ENCODE results near the gene NEK1.
"Not testable (repeated sequence)": the region's sequence is repeated elsewhere in the genome, so short reads cannot be mapped to it uniquely, and the experiment has no call there.

Gene NEK1

DNA sequence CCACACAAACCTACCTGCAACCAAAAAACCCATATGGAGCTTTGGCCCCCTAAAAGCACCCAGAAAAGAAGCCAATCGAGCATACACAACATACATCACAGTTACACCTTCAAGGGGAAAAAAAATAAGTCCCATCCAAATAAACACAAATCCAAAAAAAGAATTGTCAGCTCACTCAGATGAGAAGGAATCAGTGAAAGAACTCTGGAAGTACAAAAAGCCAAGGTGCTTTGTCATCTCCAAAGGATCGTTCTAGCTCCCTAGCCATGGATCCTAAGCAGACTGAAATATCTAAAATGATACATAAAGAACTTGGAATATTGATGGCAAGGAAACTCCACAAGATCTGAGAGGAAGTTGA, 119.2 kb downstream of the NEK1 start:
- no peak for FAIRE-seq

- no peak for FAIRE-seq
These were observed 119.8 kb downstream of the NEK1 start for GRCh38 chr4:169492436-169493163.

DNA sequence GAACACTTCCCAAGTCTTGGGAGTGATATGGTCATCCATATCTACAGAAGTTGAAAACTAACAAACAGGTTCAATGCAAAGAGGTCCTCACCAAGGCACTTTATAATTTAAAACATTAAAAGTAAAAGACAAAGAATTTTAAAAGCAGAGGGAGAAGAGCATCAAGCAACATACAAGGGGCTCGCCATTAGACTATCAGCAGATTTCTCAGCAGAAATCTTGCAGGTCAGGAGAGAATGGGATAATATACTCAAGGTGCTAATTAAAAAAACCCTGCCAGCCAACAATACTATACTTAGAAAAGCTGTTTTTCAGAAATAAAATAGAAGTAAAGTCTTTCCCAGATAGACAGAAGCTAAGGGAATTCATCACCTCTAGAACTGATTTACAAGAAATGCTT, 121.2 kb downstream of the NEK1 start:
- no peak for FAIRE-seq

- no peak for FAIRE-seq
These were observed 123.1 kb downstream of the NEK1 start for GRCh38 chr4:169489306-169489705.

DNA sequence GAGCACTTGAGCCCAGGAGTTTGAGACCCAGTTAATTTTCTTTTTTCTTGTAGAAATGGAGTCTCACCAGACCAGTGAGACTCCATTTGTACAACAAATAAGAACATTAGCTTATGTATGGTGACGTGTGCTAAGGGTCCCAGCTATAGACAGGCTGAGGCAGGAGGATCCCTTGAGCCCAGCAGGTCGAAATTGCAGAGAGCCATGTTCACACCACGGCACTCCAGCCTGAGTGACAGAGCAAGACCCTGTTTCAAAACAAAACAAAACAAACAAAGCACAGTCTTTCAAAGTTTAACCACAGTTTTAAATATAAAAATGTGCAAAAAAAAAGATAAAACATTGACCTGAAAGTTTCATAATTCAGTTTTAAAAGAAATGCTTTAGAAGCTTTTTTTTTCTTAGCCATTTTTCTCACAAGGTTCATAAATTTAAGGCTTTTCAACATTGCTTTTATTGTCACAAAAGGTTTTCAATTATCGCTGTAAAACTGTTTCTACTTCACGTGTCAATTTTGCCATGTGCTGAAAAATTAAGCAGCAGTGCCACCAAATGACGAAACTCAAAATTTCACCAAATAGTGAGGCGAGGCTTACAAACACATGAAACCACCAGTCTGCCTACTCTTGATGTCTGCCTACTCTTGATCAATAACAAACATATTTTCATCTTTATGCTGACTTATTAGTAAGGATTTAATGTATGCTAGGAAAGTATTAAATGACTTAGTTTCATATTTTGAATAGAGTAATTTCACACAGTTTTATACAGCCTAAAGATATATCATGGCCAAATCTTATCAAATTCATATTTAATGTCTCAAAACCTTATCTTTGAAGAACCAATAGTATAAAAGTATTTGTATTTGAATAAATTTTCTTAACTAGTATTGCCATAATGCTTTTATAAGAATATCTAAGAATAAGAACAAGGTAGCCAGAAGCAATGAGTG, 126.3 kb downstream of the NEK1 start:
- FAIRE-seq = peak; percentile 78

- no peak for FAIRE-seq
These were observed 127.3 kb downstream of the NEK1 start for GRCh38 chr4:169485086-169485485.

DNA sequence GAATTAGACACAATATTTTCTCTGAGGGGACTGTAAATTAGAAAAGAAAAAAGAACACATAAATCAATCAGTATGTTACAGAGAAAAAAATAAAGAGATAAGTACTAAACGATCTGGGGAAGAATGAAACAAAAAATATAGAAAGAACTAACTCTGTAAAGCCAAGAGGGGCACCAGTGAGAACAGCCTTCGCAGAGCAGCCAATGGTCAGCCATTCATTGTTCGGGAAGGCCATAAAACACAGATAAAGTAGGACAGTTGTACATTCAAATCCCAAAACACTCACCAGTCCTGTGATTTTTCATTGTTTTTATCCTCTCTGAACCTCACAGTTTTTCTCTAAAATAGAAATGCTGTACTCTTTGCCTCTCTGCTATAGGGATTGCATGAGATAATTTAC, 127.9 kb downstream of the NEK1 start:
- FAIRE-seq = no peak

- no peak for FAIRE-seq
These were observed 148.3 kb downstream of the NEK1 start for GRCh38 chr4:169464080-169464479.

DNA sequence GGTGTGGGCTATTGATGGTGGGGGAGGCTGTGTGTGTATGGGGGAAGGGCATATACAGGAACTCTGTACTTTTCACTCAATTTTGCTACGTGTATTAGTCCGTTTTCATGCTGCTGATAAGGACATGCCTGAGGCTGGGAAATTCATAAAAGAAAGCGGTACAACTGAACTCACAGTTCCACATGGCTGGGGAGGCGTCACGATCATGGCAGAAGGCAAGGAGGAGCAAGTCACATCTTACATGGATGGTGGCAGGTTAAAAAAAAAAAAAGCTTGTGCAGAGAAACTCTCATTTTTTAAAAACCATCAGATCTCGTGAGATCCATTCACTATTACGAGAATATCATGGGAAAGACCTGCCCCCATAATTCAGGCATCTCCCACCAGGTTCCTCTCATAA, 152.3 kb downstream of the NEK1 start:
- FAIRE-seq = no peak

DNA sequence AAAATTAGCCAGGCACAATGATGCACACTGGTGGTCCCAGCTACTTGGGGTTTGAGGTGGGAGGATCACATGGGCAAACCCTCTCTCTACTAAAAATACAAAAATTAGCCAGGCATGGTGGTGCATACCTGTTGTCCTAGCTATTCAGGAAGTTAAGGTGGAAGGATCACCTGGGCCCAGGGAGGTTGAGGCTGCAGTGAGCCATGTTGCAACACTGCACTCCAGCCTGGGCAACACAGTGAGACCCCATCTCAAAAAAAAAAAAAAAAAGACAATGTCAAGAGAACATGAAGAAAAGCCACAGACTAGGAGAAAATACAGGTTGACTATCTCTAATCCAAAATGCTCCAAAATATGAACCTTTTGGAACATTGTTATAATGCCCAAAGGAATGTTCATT, 153.8 kb downstream of the NEK1 start:
- no peak for FAIRE-seq

- FAIRE-seq = not testable (repeated sequence)
These were observed 159.7 kb downstream of the NEK1 start for GRCh38 chr4:169452644-169453043.

DNA sequence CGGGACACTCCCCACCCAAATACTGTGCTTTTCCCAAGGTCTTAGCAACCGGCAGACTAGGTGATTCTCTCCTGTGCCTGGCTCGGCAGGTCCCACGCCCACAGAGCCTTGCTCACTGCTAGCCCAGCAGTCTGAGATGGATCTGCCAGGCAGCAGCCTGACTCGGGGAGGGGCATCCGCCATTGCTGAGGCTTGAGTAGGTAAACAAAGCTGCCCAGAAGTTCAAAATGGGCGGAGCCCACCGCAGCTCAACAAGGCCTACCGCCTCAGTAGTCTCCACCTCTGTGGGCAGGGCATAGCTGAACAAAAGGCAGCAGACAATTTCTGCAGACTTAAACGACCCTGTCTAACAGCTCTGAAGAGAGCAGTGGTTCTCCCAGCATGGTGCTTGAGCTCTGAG, 163.4 kb downstream of the NEK1 start:
- not testable (repeated sequence) for FAIRE-seq

DNA sequence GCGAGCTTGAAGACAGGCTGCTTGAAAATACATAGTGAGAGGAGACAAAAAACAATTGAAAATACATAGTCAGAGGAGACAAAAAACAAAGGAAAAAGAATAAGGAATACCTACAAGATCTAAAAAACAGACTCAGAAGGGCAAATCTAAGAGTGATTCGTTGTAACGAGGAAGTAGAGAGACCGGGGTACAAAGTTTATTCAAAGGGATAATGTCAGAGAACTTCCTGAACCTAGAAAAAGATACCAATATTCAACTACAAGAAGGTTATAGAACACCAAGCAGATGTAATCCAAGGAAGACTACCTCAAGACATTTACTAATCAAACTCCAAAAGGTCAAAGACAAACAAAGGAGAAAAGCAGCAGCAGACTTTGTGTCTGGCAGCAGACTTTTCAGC, 165.6 kb downstream of the NEK1 start:
- no peak for FAIRE-seq

DNA sequence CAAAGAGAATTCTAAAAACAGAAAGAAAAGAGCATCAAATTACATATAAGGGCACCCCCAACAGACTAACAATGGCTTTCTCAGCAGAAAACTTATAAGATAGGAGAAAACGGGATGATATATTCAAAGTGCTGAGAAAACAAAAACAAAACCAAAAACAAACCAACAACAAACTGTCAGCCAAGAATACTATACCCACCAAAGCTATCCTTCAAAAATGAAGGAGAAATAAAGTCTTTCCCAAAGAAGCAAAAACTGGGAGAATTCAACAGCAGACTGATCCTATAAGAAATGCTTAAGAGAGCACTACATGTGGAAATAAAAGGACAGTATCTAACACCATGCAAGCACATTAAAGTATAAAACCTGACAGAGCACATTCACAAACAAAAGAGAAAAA, 168.6 kb downstream of the NEK1 start:
- no peak for FAIRE-seq

- FAIRE-seq = no peak
These were observed 171.9 kb downstream of the NEK1 start for GRCh38 chr4:169440446-169440845.

GRCh38 chr4:169439244-169439643, 173.1 kb downstream of the NEK1 start:
- FAIRE-seq = no peak

DNA sequence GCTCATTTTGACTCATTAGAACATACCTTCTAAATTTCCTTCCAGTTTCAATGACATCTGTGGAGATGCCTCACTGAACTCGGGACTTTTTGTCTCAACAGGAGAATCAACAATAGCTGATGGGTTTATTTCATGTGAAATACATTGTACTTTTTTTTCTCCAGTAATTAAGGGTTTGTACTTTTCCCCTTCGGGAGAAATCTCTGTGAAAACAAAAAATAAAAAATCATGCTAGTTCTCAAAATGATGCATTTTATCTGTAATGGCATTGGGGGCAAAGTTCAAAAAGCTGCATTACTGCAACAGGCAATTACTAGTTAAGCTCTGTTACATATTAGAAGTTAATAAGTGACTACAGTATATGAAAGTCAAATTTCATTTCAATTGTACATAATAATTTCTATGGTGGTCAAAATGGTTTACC, 174.3 kb downstream of the NEK1 start:
- no peak for FAIRE-seq

DNA sequence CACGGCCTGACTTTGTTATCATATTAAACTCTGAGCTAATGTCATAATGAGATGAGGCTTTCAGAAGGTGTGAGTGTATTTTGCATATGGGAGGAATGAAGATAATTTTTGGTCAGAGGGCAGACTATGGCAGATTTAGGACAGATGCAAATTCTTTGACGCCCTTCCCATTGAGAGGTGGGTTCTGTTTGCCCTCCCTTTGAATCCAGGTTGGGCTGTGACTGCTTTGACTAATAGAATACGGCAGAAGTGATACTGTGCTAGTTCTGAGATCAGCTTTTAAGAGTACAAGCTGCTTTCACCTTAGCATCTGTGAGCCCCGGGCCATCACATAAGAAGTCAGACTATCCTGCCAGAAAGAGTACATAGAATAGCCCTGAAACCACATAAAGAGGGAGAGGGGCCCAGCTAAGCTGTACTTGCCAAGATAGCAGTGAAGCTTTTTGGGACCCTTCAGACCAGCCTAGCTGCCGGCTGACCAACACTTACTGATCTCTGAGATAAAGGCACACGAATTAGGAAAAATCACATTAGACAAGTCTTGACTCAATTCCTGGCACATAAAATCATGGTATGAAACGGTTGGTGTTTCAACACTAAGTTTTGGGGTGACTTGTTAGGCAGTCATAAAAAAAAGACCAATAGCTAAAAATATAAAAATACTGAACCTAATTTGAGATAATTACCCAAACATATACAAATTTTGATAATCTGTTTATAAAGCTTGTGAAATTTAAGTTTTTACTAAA, 174.9 kb downstream of the NEK1 start:
- no peak for FAIRE-seq

- no peak for FAIRE-seq
These were observed 175.6 kb downstream of the NEK1 start for GRCh38 chr4:169436734-169437133.

GRCh38 chr4:169428376-169428775, 184.0 kb downstream of the NEK1 start:
- FAIRE-seq = no peak

- FAIRE-seq = not testable (repeated sequence)
These were observed 184.7 kb downstream of the NEK1 start for GRCh38 chr4:169427727-169428126.

GRCh38 chr4:169420291-169420690, 192.1 kb downstream of the NEK1 start:
- FAIRE-seq = no peak

DNA sequence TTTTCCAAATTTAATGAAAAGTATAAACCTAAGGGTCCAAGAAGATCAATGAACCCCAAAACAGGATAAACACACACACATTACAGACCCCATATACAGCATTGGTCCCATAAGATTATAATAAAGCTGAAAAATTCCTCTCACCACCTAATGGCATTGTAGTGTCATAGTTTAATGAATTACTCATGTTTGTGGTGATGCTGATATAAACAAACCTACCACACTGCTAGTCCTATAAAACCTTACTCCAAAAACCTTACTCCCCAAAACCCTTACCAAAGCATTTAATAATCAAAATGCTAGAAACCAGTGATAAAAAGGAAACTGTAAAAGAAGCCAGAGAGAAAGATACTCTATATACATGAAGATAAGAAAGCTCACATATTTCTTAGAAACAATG, 193.5 kb downstream of the NEK1 start:
- no peak for FAIRE-seq

Data from colon (tissue), 2 donors.